Cortex of kidney (tissue), 1 donor: ENCODE data around the gene YEATS2.
"Not testable (repeated sequence)": the region's sequence is repeated elsewhere in the genome, so short reads cannot be mapped to it uniquely, and the experiment has no call there.

ENCODE experiments used
- DNase-seq: peaks from one replicate; lab custom pipeline; 2025; lab: John Stamatoyannopoulos, UW

Gene YEATS2

DNA sequence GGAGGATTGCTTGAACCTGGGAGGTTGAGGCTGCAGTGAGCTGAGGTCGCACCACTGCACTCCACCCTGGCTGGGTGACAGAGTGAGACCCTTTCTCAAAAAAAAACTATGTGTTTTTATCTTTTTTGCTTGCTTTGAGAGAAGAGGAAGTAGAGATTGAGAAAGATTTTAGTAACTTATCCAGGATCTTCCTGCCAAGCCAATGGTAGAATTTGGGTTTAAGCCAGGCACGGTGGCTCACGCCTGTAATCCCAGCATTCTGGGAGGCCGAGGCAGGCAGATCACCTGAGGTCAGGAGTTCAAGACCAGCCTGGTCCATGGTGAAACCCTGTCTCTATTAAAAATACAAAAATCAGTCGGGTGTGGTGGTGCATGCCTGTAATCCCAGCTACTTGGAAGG is 78.9 kb downstream of the YEATS2 start:
- DNase-seq = not testable (repeated sequence)

- DNase-seq = no peak
Observed at GRCh38 chr3:183777016-183777618, 79.5 kb downstream of the YEATS2 start.

DNA sequence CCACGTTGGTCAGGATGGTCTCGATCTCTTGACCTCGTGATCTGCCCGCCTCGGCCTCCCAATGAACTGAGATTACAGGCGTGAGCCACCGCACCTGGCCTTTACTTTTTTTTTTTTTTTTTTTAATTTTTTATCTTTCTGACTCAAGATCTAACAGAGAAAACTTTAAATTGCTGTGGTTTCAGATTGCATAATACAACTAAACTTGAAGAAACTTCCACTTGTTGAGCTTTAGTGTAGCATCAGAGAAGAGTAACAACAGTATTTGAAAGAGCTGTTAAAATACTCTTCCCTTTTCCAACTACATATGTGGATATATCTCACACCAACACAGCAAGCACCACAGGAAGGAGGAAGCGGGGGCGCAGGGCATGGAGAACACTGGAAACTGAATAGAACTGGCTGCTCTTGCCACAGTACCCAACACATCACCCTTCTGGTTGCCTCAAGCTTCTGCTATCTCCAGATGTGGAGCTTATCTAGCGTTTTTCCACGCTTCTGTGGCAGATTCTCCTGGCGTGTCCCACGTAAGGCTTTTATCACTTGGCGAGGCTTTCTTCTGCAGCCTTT is 82.4 kb downstream of the YEATS2 start:
- no peak for DNase-seq

DNA sequence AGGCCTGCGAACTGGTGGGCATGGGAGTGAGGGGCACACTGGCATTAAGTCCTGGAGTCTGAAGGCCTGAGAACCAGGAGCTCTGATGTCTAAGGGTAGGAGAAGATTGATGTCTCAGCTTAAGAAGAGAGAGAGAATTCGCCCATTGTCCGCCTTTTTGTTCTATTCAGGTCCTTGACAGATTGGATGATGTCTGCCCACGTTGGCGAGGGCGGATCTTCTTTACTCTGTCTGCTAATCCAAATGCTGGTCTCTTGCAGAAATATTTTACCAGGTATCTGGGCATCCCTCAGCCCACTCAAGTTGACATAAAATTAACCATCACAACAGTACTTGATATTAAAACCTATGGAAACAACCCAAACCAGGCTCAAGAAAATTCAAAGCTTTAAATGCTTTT is 83.6 kb downstream of the YEATS2 start:
- DNase-seq = no peak

- no peak for DNase-seq
Observed at GRCh38 chr3:183782576-183783276, 85.1 kb downstream of the YEATS2 start.

- not testable (repeated sequence) for DNase-seq
Observed at GRCh38 chr3:183784503-183784902, 86.9 kb downstream of the YEATS2 start.

DNA sequence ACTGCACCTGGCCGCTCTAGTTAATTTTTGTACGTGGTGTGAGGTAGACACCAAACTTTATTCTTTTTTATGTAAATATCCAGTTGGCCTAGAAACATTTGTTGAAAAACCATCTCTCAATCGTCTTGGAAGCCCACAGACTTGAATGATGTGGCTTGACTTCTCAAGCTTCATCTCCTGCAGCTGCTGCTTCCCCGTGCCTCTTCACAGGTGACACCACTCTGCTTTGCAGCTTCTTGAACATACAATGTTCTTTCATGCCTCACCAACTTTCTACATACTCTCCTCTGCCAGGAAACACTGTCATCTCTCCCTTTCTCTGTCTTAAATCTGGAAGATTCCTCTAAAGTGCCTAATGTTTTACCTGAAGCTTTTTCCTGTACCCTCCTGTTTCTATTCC is 92.2 kb downstream of the YEATS2 start:
- DNase-seq = no peak

DNA sequence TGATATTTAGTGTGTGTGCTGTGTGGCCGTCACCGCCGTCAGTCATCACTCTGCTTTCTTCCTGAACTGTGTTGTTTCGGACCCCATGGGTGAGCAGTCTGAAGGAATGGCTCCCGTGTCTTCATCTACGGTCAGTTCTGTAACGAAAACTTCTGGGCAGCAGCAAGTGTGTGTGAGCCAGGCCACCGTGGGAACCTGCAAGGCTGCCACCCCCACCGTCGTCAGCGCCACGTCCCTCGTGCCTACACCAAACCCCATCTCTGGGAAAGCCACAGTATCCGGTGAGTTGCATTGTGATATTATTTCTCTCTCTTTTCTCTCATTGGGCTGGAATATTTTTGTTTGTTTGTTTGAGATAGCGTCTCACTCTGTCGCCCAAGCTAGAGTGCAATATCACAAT is 93.1 kb downstream of the YEATS2 start:
- no peak for DNase-seq

DNA sequence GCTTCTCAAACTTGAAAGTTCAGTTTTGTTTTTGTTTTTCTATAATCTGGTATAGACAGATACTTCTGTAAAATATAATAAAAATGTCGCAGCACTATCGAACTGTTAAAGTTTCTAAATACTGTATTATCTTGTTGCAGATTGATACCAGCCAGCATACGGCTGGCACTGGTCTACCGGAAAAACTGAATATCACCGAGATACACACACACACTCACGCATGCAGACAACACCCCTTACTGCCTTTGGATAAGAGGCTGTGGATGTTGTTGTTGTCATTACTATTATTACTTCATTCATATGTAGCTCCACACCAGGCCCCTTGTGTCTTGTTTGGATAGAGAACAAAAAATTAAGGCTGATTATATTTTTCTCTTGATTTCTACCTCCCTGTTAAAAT is 95.4 kb downstream of the YEATS2 start:
- DNase-seq = no peak

GRCh38 chr3:183794452-183794851 is 96.9 kb downstream of the YEATS2 start:
- no peak for DNase-seq

- no peak for DNase-seq
Observed at GRCh38 chr3:183796372-183796771, 98.8 kb downstream of the YEATS2 start.

GRCh38 chr3:183797996-183798395 is 100.4 kb downstream of the YEATS2 start:
- DNase-seq = no peak

- DNase-seq = no peak
Observed at GRCh38 chr3:183799461-183799860, 101.9 kb downstream of the YEATS2 start.

DNA sequence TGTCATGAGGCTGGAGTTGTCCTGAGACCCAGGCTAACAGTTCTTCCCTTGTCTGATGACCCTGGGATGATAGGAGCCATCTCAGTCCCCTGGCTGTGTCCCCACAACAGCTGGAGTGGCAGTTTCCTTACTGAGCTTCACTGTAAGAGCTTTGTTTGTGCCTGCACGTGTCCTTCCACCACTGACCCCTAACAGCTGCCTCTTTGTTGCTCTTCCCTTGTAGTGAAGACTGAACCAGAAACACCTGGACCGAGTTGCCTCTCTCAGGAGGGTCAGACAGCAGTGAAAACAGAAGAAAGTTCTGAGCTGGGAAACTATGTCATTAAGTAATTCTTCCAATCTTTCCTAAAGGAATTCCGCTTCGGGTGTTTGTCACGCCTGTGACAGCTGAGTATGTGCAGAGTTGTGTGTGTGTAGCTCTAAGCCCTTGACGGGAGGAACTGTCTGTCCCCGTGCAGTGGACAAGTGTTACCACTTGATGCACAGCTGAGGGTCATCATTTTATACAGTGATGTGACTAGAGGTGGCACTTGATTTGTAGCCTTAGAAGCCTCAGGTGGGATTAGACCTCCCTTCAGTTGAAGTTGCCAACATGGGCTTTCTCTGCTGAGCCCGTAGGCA is 102.8 kb downstream of the YEATS2 start:
- DNase-seq = no peak

- no peak for DNase-seq
Observed at GRCh38 chr3:183801601-183802000, 104.0 kb downstream of the YEATS2 start.

GRCh38 chr3:183802989-183803388 is 105.4 kb downstream of the YEATS2 start:
- DNase-seq = no peak

- DNase-seq = no peak
Observed at GRCh38 chr3:183807209-183807728, 109.7 kb downstream of the YEATS2 start.

- DNase-seq = no peak
Observed at GRCh38 chr3:183807881-183808280, 110.3 kb downstream of the YEATS2 start.

DNA sequence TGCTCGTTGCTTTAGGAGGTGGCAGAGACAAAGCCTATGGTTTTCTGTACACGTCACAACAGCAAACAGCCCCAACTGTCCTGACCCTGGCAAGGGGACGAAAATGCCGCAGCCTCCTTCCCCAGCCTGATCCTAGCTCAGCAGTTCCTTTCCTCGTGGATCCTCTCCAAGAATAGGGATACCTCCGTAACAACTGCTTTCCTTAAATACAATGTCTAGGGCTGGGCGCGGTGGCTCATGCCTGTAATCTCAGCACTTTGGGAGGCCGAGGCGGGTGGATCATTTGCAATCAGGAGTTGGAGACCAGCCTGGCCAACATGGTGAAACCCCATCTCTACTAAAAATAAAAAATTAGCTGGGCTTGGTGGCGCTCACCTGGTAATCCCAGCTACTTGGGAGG is 110.8 kb downstream of the YEATS2 start:
- no peak for DNase-seq

DNA sequence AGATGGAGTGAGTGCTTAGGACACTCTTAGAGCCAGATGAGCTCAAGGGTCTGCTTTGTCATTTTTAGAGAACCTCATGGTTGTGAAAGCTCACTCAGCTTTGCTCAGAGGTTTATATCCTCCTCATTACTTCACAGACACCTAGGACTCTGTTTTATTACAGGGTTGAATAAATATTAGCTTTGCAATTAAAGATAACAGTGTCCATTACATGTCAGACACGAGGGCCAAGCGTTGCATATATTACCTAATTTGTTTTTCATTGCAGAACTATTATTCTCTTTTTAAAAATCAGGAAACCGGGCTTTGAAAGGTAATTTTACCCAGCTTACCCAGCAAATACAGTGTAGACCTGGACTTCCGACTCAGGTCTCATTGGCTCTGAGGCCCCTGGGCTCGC is 111.7 kb downstream of the YEATS2 start:
- no peak for DNase-seq

DNA sequence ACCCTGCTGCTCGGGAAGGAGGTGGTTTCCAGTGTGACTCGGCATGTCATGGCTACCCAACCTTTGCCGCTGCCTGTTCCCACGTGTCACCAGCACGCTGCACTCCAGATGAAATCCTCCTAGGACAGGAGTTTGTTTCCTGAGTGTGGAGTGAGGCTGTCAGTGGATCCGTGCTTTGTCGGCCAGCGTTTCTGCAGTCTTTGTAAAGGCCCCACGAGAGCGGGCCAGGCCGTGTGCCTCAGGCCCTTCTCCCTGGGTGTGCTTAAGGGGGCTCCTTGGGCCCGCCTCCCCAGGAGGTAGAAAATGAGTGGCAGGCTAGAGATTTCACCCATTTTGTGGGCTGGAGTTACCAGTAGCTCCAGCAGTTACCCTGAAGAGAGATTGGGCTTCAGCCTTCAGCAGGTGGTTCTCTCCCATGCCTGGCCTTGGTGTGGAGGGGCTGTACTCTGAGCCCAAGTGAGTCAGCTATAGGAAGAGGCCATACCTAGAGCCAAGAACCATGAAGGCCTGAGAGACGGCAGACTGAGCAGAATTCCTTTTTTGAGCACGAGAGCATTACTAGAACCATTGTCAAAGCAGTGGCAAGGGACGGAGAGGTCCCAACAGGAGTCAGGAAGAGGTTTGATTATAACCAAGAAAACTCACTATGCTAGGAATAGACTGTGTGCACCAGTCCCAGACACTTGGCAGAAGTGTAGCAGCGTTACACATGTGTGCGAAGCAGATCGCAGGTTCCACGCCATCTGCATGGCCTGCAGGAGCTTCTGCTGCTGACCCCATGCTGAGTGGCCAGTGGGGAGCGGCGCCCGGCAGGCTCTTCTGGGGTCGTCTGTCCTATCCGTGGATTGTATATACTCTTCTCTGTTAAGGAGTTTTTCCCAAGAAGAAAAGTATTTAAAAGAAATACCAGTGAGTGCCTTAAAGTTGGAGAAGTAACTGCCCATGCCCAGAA is 113.3 kb downstream of the YEATS2 start:
- DNase-seq = no peak

DNA sequence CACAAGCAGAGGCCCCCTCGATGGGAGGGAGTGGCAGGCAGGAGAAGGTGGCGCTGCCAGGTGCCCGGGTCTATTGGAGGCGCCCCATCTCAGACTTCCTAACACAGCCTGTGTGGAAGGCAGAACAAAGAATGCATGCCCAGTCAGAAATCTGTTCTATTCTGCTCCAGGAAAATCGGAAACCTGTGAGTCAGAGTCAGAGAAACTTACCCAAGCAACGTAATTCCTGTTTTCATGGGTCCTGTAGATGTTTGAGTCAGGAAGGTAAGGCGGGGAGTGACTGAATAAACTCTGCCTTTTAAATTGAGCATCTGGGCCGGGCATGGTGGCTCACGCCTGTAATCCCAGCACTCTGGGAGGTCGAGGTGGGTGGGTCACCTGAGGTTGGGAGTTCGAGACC is 114.0 kb downstream of the YEATS2 start:
- no peak for DNase-seq
